ENCODE measurements around the gene LAD1.

DNA sequence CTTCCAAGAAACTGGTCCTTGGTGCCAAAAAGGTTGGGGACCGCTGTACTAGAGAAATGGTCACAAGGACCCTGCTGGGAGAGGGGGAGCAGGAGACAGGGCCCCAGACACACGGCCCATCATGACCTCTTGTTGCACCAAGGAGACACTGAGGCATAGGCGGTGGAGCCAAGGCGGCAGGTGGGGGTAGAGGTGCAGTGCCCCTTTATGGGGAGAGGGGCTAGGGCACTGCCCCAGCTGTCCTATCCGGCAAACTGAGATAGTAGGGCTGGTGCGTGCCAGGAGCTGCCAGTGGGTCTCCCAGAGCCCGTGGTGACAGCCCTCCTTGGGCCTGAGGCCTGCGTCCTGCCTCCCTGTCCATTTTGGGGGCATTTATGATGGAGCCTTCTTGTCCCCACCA lies 41.9 kb downstream of the LAD1 start:
- TF ChIP-seq, protein P1, sequence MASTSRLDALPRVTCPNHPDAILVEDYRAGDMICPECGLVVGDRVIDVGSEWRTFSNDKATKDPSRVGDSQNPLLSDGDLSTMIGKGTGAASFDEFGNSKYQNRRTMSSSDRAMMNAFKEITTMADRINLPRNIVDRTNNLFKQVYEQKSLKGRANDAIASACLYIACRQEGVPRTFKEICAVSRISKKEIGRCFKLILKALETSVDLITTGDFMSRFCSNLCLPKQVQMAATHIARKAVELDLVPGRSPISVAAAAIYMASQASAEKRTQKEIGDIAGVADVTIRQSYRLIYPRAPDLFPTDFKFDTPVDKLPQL (IDR thresholded peaks at IDR 0.05; ENCODE audit: extremely low read depth, insufficient read length) = no peak
- TF ChIP-seq TAF1 (IDR thresholded peaks at IDR 0.05; ENCODE audit: control insufficient read depth, extremely low read depth, insufficient read depth, low read length, severe bottlenecking) (no peak), ZBTB7A (IDR thresholded peaks at IDR 0.05; ENCODE audit: borderline replicate concordance, control insufficient read depth, low read depth, low read length) (no peak), ZBTB17 (CRISPR knock-in tag; IDR thresholded peaks at IDR 0.05) (no peak), ZFP30 (CRISPR knock-in tag; IDR thresholded peaks at IDR 0.05; ENCODE audit: borderline replicate concordance) (no peak)
- TF ChIP-seq, protein P2, sequence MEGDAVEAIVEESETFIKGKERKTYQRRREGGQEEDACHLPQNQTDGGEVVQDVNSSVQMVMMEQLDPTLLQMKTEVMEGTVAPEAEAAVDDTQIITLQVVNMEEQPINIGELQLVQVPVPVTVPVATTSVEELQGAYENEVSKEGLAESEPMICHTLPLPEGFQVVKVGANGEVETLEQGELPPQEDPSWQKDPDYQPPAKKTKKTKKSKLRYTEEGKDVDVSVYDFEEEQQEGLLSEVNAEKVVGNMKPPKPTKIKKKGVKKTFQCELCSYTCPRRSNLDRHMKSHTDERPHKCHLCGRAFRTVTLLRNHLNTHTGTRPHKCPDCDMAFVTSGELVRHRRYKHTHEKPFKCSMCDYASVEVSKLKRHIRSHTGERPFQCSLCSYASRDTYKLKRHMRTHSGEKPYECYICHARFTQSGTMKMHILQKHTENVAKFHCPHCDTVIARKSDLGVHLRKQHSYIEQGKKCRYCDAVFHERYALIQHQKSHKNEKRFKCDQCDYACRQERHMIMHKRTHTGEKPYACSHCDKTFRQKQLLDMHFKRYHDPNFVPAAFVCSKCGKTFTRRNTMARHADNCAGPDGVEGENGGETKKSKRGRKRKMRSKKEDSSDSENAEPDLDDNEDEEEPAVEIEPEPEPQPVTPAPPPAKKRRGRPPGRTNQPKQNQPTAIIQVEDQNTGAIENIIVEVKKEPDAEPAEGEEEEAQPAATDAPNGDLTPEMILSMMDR (IDR thresholded peaks at IDR 0.05 in 2 of 3, conservative IDR thresholded peaks at IDR 0.05 in 1 of 3; ENCODE audit: insufficient read depth in 2 of 3, low read depth in 1 of 3, low read length in 3 of 3) = no peak

All from K562 (cell line).